Astrocyte of the cerebellum (primary cell): Measurements from ENCODE around the gene PNKD.
A peak's percentile ranks its signal among the peaks of the same experiment; 100 is the strongest.

ENCODE experiments used
- DNase-seq: peaks from one replicate; pipeline ENCODE4 v3.0.0-alpha.2; 2011; ENCODE audit warnings: low read depth
- H3K4me3 ChIP-seq: 2 replicates; pipeline ENCODE4 v1.5.1; 2011; ENCODE audit warnings: mild to moderate bottlenecking, low read depth, low read length, moderate library complexity
- CTCF ChIP-seq: IDR thresholded peaks from 2 replicates; pipeline ENCODE4 v1.5.1; 2012; ENCODE audit warnings: low read length, low read depth, moderate library complexity, mild to moderate bottlenecking; ENCODE audit errors: missing control alignments
- in situ Hi-C: cut with HindIII; loops from 2 replicates; pipeline ENCODE4 v1.10.0; 2017; ENCODE audit warnings: low sequenced_read_pairs

Gene PNKD

DNA sequence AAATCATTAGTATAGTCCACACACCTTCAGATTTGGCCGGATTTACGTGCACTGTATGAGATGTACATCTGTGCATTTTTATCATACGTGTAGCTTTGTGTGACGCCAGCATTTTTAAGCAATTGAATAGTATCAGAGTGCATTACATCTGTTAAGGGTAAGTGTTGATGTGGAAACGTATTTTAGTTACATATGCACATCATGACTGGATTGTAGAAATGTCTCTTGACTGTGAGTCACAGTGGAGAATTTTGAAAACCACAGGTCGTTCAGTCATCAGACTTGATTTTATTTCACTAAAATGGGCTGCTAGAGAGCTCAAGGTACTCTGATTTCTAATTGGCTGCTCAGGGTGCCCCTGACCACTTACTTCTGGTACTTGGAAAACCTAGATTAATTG is 14.9 kb upstream of the PNKD start:
- in situ Hi-C loops, result no loop called here
- DNase-seq, result no peak
- no peak overlapping the region for H3K4me3 ChIP-seq
- no peak for TF ChIP-seq CTCF

DNA sequence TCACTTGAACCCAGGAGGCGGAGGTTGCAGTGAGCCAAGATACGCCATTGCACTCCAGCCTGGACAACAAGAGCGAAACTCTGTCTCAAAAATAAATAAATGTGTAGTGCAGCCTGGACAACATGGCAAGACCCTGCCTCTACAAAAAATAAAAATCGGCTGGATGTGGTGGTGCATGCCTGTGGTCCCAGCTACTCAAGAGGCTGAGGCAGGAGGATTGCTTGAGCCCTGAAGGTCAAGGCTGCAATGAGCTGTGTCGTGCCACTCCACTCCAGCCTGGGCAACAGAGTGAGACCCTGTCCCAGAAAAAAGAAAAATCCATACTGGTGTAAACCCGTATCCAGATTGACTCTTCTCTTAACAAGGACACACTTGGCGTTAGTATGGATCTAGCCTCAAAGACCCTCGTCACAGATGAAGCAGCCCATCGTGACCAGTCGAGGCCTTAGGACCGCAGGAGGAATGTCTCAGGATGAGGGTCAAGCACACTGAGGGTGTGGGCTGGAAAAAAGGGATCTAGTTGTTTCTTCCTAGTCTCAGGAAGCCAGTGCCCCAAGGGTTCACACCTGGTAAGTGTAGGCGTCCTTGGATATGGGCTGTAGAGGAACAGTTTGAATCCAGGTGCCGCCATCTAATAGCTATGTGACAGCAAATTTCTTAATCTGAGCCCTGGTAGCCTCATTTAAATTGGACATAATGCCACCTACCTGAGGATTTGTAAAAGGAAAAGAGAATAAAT is 13.5 kb upstream of the PNKD start:
- in situ Hi-C loops, result no loop called here
- H3K4me3 ChIP-seq, result no peak overlapping the region
- TF ChIP-seq CTCF, result no peak
- no peak for DNase-seq

GRCh38 chr2:218257390-218257981 is 12.8 kb upstream of the PNKD start:
- in situ Hi-C loops, result no loop called here

GRCh38 chr2:218259099-218259961 is 11.0 kb upstream of the PNKD start:
- no peak overlapping the region for H3K4me3 ChIP-seq
- DNase-seq, result no peak
- in situ Hi-C loops, result no loop called here
- no peak for TF ChIP-seq CTCF

More at GRCh38 chr2:218257390-218257981, 12.8 kb upstream of the PNKD start:
- TF ChIP-seq CTCF, result peak; percentile 62
- H3K4me3 ChIP-seq, result no peak overlapping the region
- no peak for DNase-seq

- DNase-seq, result no peak
- no peak overlapping the region for H3K4me3 ChIP-seq
- in situ Hi-C loops, result no loop called here
- no peak for TF ChIP-seq CTCF
Observed at GRCh38 chr2:218260166-218260565, 10.2 kb upstream of the PNKD start.

GRCh38 chr2:218260742-218261422 is 9.4 kb upstream of the PNKD start, which contains the start of gene GPBAR1:
Gene GPBAR1, plus strand, starts transcription at chr2:218261015. Its CDS starts 1,710 bp downstream, at chr2:218262725.
- no peak for DNase-seq
- no peak within 1 kb of the TSS for H3K4me3 ChIP-seq
- TF ChIP-seq CTCF, result no peak
- in situ Hi-C loops, result no loop called here
